HG02852 (cell line): Measurements from ENCODE around the gene GNAL.
"Not testable (repeated sequence)": the region's sequence is repeated elsewhere in the genome, so short reads cannot be mapped to it uniquely, and the experiment has no call there.

Experiments
- ATAC-seq: cut with Tn5 transposase; IDR thresholded peaks from one replicate; pipeline ENCODE4 v1.9.1; 2021; ENCODE audit warnings: mild to moderate bottlenecking, moderate library complexity; ENCODE audit not compliant: unreplicated experiment

The GNAL gene

GRCh38 chr18:11688972-11689668 is at the start of gene GNAL:
Gene GNAL, plus strand, starts transcription at chr18:11689264. Its CDS starts 300 bp downstream, at chr18:11689564.
- ATAC-seq: no peak

- ATAC-seq: not testable (repeated sequence)
Measured at GRCh38 chr18:11647310-11647709, 41.8 kb upstream of the GNAL start.

GRCh38 chr18:11647804-11648203 is 41.3 kb upstream of the GNAL start:
- ATAC-seq: not testable (repeated sequence)

- ATAC-seq: no peak
Measured at GRCh38 chr18:11649839-11650238, 39.2 kb upstream of the GNAL start.

GRCh38 chr18:11651899-11652298 is 37.2 kb upstream of the GNAL start:
- ATAC-seq: no peak

GRCh38 chr18:11653521-11653920 is 35.5 kb upstream of the GNAL start:
- no peak for ATAC-seq

- ATAC-seq: no peak
Measured at GRCh38 chr18:11654736-11655605, 34.1 kb upstream of the GNAL start.

GRCh38 chr18:11655606-11655932 is 33.5 kb upstream of the GNAL start:
- ATAC-seq: no peak

- no peak for ATAC-seq
Measured at GRCh38 chr18:11657152-11657551, 31.9 kb upstream of the GNAL start.

GRCh38 chr18:11657554-11657953 is 31.5 kb upstream of the GNAL start:
- ATAC-seq: no peak

- ATAC-seq: no peak
Measured at GRCh38 chr18:11658019-11658418, 31.0 kb upstream of the GNAL start.

- ATAC-seq: no peak
Measured at GRCh38 chr18:11658989-11659388, 30.1 kb upstream of the GNAL start.

GRCh38 chr18:11660691-11661090 is 28.4 kb upstream of the GNAL start:
- ATAC-seq: no peak

- no peak for ATAC-seq
Measured at GRCh38 chr18:11661430-11661829, 27.6 kb upstream of the GNAL start.

GRCh38 chr18:11663439-11664029 is 25.5 kb upstream of the GNAL start:
- no peak for ATAC-seq

GRCh38 chr18:11664286-11664685 is 24.8 kb upstream of the GNAL start:
- no peak for ATAC-seq

GRCh38 chr18:11665146-11665545 is 23.9 kb upstream of the GNAL start:
- no peak for ATAC-seq

GRCh38 chr18:11665587-11665986 is 23.5 kb upstream of the GNAL start:
- ATAC-seq: no peak

- no peak for ATAC-seq
Measured at GRCh38 chr18:11666176-11666575, 22.9 kb upstream of the GNAL start.

- no peak for ATAC-seq
Measured at GRCh38 chr18:11666831-11667230, 22.2 kb upstream of the GNAL start.

GRCh38 chr18:11667578-11667977 is 21.5 kb upstream of the GNAL start:
- no peak for ATAC-seq
